GM12878 (cell line): ENCODE measurements around the gene FAM78A. TPM values are rescaled to one million over a fixed set of nuclear protein-coding genes. Genes with fewer than 3 reads are reported as not detected.
"Not testable (repeated sequence)": the region's sequence is repeated elsewhere in the genome, so short reads cannot be mapped to it uniquely, and the experiment has no call there.

Experiments
- ATAC-seq: fragments of 200-7000 bp; cut with Tn5 transposase; 3 replicates; pipeline ENCODE4 v1.9.1; 2020; ENCODE audit warnings: mild to moderate bottlenecking, moderate library complexity
- BruUV-seq: library from RNA; stranded (reverse); fragments of 400-500 nt; replicated peaks from 2 replicates; lab custom pipeline; 2021; lab: Mats Ljungman, UMichigan
- CTCF ChIA-PET: fragments of 300-600 bp; sonication (Branson Sonifier 250); formaldehyde crosslinking; extraction: SDS; loops from one replicate; lab custom pipeline; 2021; ENCODE audit warnings: inconsistent platforms; lab: Yijun Ruan, JAX
- POLR2A ChIA-PET: fragments of 350-600 bp; formaldehyde crosslinking; extraction: SDS; loops from one replicate; lab custom pipeline; 2021; ENCODE audit warnings: inconsistent platforms; lab: Charles Lee
- RAD21 ChIA-PET: fragments of 300-600 bp; sonication (Branson Sonifier 250); formaldehyde crosslinking; loops from one replicate; lab custom pipeline; 2023; ENCODE audit warnings: antibody characterized with exemption; ENCODE audit not compliant: unreplicated experiment; lab: Charles Lee
- SMC1A ChIA-PET: fragments of 300-600 bp; sonication (Branson Sonifier 250); formaldehyde crosslinking; loops from one replicate; lab custom pipeline; 2023; ENCODE audit not compliant: unreplicated experiment, uncharacterized antibody; lab: Charles Lee
- DNase-seq: peaks from one replicate; pipeline ENCODE4 v3.0.0-alpha.2; 2011; ENCODE audit warnings: low read depth, low spot score
- FAIRE-seq: peaks from 3 replicates; lab custom pipeline; 2011; peaks lifted over from hg19 to GRCh38; lab: Jason Lieb, UNC
- H2AFZ ChIP-seq: 2 replicates; pipeline ENCODE4 v1.6.0; 2011; ENCODE audit warnings: low read depth, low read length, control low read depth; ENCODE audit not compliant: control insufficient read depth
- H3K27ac ChIP-seq: 2 replicates; pipeline ENCODE4 v1.5.1; 2011; ENCODE audit warnings: control low read depth; ENCODE audit not compliant: control insufficient read depth, insufficient read depth
- H3K27me3 ChIP-seq, 2 experiments: replicated peaks in 1 of 2; 2 replicates each; pipeline versions ENCODE4 v1.6.0 to v1.6.1; 2011; ENCODE audit warnings: low read length in 1 of 2; ENCODE audit not compliant: control insufficient read depth in 2 of 2, insufficient read depth in 2 of 2
- H3K36me3 ChIP-seq, 2 experiments: 2 replicates each; pipeline ENCODE4 v1.5.1; 2011; ENCODE audit warnings: low read length in 1 of 2; ENCODE audit not compliant: control insufficient read depth in 2 of 2, insufficient read depth in 2 of 2
- H3K4me1 ChIP-seq: 2 replicates; pipeline ENCODE4 v1.6.1; 2011; ENCODE audit warnings: mild to moderate bottlenecking, low read length, moderate library complexity, mixed read lengths; ENCODE audit not compliant: control insufficient read depth, insufficient read depth
- H3K4me2 ChIP-seq: 2 replicates; pipeline ENCODE4 v1.6.0; 2011; ENCODE audit warnings: control low read depth; ENCODE audit not compliant: control insufficient read depth, insufficient read depth
- H3K4me3 ChIP-seq: fragments of 200-600 bp; sonication (generic); 2 replicates; pipeline ENCODE4 v1.5.1; 2016
- H3K79me2 ChIP-seq: 2 replicates; pipeline ENCODE4 v1.6.0; 2011; ENCODE audit warnings: low read length; ENCODE audit not compliant: control insufficient read depth, insufficient read depth
- H3K9ac ChIP-seq: 2 replicates; pipeline ENCODE4 v1.8.0; 2011; ENCODE audit warnings: low read length, control low read depth, mixed read lengths; ENCODE audit not compliant: control insufficient read depth, insufficient read depth
- H3K9me3 ChIP-seq: replicated peaks from 3 replicates; pipeline ENCODE4 v1.5.1; 2011; ENCODE audit warnings: mild to moderate bottlenecking, low read length; ENCODE audit not compliant: control insufficient read depth, insufficient read depth
- H4K20me1 ChIP-seq: 2 replicates; pipeline ENCODE4 v1.6.0; 2011; ENCODE audit not compliant: control insufficient read depth, insufficient read depth
- NR2F1 ChIP-seq: fragments of 450-650 bp; conservative IDR thresholded peaks from 2 replicates; pipeline ENCODE4 v1.6.1; 2017; ENCODE audit warnings: mild to moderate bottlenecking
- SRF ChIP-seq, 2 experiments: IDR thresholded peaks; 2 replicates each; pipeline ENCODE4 v1.6.1; 2011; ENCODE audit warnings: low read depth in 2 of 2, low read length in 2 of 2, mild to moderate bottlenecking in 1 of 2, moderate library complexity in 1 of 2
- WGBS: methylation state at CpG from one replicate; pipeline ENCODE4 v1.1.6; 2016; ENCODE audit warnings: low lambda C conversion rate; ENCODE audit not compliant: insufficient replicate concordance, insufficient coverage; ENCODE audit errors: missing lambda C conversion rate; 5-methylcytosine and 5-hydroxymethylcytosine counted together
- in situ Hi-C: fragments of 300-500 bp; cut with MboI; formaldehyde crosslinking; loops from 9 replicates; pipeline ENCODE4 v1.14.3; 2018; ENCODE audit warnings: mixed read lengths
- intact Hi-C: fragments of 100-400 bp; cut with micrococcal nuclease; formaldehyde crosslinking; loops from one replicate; pipeline ENCODE4 v1.14.2; 2022; ENCODE audit not compliant: unreplicated experiment
- polyA plus RNA-seq, 11 experiments: library from polyadenylated mRNA; depleted of rRNA in 4 of 11; unstranded in 6 of 11; stranded (reverse) in 5 of 11; fragments of >200 nt; fragmentation: Nextera tagmentation in 4 of 11; fragmentation: Illumina TruSeq in 1 of 11; extraction: Ambion mirVana in 4 of 11; extraction: Trizol in 1 of 11; gene quantifications; 1 replicate in 1 of 11; 2 replicates in 10 of 11; pipeline versions ENCODE4 v1.2.1 to v1.2.3, GENCODE V29; 2011 to 2016; ENCODE audit warnings: inconsistent platforms in 2 of 11, missing spikeins in 2 of 11, low read depth in 1 of 11
- total RNA-seq, 4 experiments: library from RNA; depleted of rRNA in 3 of 4; stranded (reverse); fragments of >200 nt in 3 of 4; fragmentation: Illumina TruSeq in 1 of 4; extraction: Trizol in 1 of 4; gene quantifications; 2 replicates each; pipeline versions ENCODE4 v1.2.1 to v1.2.3, GENCODE V29; 2013 to 2021
- TF ChIP-seq, protein P1 (sequence below): fragments of 450-650 bp; IDR thresholded peaks from 2 replicates; pipeline ENCODE4 v1.6.1; 2014; ENCODE audit warnings: mild to moderate bottlenecking

FAM78A gene
- total and polyA plus RNA-seq, 10 of the 15 experiments (the other 5 are each of a cell fraction or from before 2014, with no cell fraction given), result 0.18 to 32.5 (median 12.2) TPM

DNA sequence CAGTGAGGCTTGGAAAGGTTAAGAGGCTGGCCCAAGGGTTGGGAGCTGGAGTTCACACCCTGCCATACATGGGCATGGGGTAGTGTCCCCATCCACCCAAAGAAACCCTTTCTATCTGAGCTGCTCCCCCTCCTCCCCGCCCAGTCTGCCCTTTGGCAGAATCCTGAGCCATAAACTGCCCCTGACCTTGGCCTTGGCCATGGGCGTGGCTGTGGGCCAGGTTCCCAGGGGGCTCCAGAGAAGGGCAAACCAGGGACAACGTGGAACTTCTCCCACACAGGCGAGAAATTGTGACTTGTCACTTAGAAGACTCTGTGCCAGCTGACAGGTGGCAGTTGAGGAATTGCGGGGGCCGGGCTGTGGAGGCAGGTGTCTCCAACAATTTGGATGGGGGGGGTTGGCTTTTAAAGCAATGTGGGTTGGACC is 4.8 kb downstream of the FAM78A start:
- H3K9ac ChIP-seq, result peak overlapping the region; percentile 97
- H3K9me3 ChIP-seq, result no peaks in the 10 kb centered on the region
- H3K36me3 ChIP-seq, result peaks cover 0 to 2% of the 10 kb centered on the region in 2 experiments; a peak in 2 of 4 replicates
- BruUV-seq, result no TSS peak
- H4K20me1 ChIP-seq, result no peaks in the 10 kb centered on the region
- ATAC-seq (no peak), FAIRE-seq (no peak), DNase-seq (no peak)
- POLR2A ChIA-PET, result interaction anchor here (0.6 to 11.3 kb wide), 7 partner anchors 10 to 102 kb away, joined by 3 to 267 read pairs (median 5); no protein-coding TSS in a partner anchor
- no peak overlapping the region for H2AFZ ChIP-seq
- WGBS, result 44% methylated on average over 6 of the region's 6 CpGs
- peak overlapping the region; percentile 99 for H3K4me3 ChIP-seq
- peaks cover 93% of the 10 kb centered on the region for H3K79me2 ChIP-seq
- TF ChIP-seq, protein P1, sequence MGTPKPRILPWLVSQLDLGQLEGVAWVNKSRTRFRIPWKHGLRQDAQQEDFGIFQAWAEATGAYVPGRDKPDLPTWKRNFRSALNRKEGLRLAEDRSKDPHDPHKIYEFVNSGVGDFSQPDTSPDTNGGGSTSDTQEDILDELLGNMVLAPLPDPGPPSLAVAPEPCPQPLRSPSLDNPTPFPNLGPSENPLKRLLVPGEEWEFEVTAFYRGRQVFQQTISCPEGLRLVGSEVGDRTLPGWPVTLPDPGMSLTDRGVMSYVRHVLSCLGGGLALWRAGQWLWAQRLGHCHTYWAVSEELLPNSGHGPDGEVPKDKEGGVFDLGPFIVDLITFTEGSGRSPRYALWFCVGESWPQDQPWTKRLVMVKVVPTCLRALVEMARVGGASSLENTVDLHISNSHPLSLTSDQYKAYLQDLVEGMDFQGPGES, result no peak
- 0 out of 2 replicates have a peak, but pooled peaks have one; percentile 28 for TF ChIP-seq NR2F1
- peak; percentile 60 to 80; a peak in 3 of 4 replicates for TF ChIP-seq SRF (IDR thresholded peaks at IDR 0.05; ENCODE audit: low read depth in 2 of 2, low read length in 2 of 2)
- H3K4me1 ChIP-seq, result peaks cover 45% of the 10 kb centered on the region
- H3K27me3 ChIP-seq, result no peaks in the 10 kb centered on the region
- peak overlapping the region; percentile 92 for H3K27ac ChIP-seq
- RAD21 ChIA-PET, result interaction anchor here (0.7 to 11.6 kb wide), 7 partner anchors 8 to 371 kb away, joined by 3 to 181 read pairs (median 8); no protein-coding TSS in a partner anchor
- peak overlapping the region; percentile 90 for H3K4me2 ChIP-seq
- CTCF ChIA-PET, result interaction anchor here (1.2 to 9.8 kb wide), 5 partner anchors 10 to 456 kb away, joined by 3 to 151 read pairs (median 5); no protein-coding TSS in a partner anchor
- intact Hi-C loops, result loop anchor here (5.0 kb wide), 2 partner anchors 121 to 144 kb away; partner anchors contain the start of genes NUP214 and PRRC2B
- in situ Hi-C loops, result loop anchor here (25.0 kb wide), 2 partner anchors 1434 to 1866 kb away; partner anchors contain the start of genes C9orf78 and USP20
- SMC1A ChIA-PET, result interaction anchor here (0.7 to 7.9 kb wide), 4 partner anchors 9 to 82 kb away, joined by 3 to 154 read pairs (median 10); no protein-coding TSS in a partner anchor

DNA sequence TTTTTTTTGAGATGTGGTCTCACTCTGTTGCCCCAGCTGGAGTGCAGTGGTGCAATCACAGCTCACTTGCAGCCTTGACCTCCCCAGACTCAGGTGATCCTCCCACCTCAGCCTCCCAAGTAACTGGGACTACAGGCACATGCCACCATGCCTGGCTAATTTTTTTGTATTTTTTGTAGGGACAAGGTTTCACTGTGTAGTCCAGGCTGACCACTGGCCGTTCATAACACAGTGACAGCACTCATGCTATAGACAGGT is 5.4 kb downstream of the FAM78A start:
- not testable (repeated sequence) for H3K36me3 ChIP-seq, FAIRE-seq, DNase-seq, ATAC-seq, H3K9me3 ChIP-seq, H3K27me3 ChIP-seq, H4K20me1 ChIP-seq, H2AFZ ChIP-seq
- in situ Hi-C loops, result loop anchor here (25.0 kb wide), 2 partner anchors 1434 to 1866 kb away; partner anchors contain the start of genes C9orf78 and USP20
- Histone ChIP-seq H3K27ac (peak overlapping the region; percentile 92), H3K4me1 (peaks cover 46% of the 10 kb centered on the region), H3K4me2 (peak overlapping the region; percentile 90), H3K4me3 (peak overlapping the region; percentile 99), H3K79me2 (peaks cover 93% of the 10 kb centered on the region), H3K9ac (peak overlapping the region; percentile 97)
- 45% methylated on average over 1 of the region's 1 CpG for WGBS
- CTCF ChIA-PET, result interaction anchor here (1.2 to 9.8 kb wide), 5 partner anchors 9 to 456 kb away, joined by 3 to 151 read pairs (median 5); no protein-coding TSS in a partner anchor
- BruUV-seq, result TSS peak; percentile 72
- RAD21 ChIA-PET, result interaction anchor here (0.7 to 11.6 kb wide), 6 partner anchors 8 to 102 kb away, joined by 3 to 181 read pairs (median 10); no protein-coding TSS in a partner anchor
- POLR2A ChIA-PET, result interaction anchor here (0.6 to 11.3 kb wide), 6 partner anchors 9 to 101 kb away, joined by 3 to 267 read pairs (median 5); no protein-coding TSS in a partner anchor
- SMC1A ChIA-PET, result interaction anchor here (1.2 to 7.9 kb wide), 3 partner anchors 16 to 82 kb away, joined by 3 to 154 read pairs (median 17); no protein-coding TSS in a partner anchor
- intact Hi-C loops, result loop anchor here (5.0 kb wide), 2 partner anchors 121 to 144 kb away; partner anchors contain the start of genes NUP214 and PRRC2B
